A375 (cell line): ENCODE data around the gene KIF20B. TPM values are rescaled to one million over a fixed set of nuclear protein-coding genes. Genes with fewer than 3 reads are reported as not detected.

Experiments
- total RNA-seq: library from RNA; depleted of rRNA; stranded (reverse); fragments of >200 nt; shearing (Covaris generic); gene quantifications from 2 replicates; pipeline ENCODE4 v1.2.3, GENCODE V29; 2014; rRNA removed

KIF20B gene, protein sequence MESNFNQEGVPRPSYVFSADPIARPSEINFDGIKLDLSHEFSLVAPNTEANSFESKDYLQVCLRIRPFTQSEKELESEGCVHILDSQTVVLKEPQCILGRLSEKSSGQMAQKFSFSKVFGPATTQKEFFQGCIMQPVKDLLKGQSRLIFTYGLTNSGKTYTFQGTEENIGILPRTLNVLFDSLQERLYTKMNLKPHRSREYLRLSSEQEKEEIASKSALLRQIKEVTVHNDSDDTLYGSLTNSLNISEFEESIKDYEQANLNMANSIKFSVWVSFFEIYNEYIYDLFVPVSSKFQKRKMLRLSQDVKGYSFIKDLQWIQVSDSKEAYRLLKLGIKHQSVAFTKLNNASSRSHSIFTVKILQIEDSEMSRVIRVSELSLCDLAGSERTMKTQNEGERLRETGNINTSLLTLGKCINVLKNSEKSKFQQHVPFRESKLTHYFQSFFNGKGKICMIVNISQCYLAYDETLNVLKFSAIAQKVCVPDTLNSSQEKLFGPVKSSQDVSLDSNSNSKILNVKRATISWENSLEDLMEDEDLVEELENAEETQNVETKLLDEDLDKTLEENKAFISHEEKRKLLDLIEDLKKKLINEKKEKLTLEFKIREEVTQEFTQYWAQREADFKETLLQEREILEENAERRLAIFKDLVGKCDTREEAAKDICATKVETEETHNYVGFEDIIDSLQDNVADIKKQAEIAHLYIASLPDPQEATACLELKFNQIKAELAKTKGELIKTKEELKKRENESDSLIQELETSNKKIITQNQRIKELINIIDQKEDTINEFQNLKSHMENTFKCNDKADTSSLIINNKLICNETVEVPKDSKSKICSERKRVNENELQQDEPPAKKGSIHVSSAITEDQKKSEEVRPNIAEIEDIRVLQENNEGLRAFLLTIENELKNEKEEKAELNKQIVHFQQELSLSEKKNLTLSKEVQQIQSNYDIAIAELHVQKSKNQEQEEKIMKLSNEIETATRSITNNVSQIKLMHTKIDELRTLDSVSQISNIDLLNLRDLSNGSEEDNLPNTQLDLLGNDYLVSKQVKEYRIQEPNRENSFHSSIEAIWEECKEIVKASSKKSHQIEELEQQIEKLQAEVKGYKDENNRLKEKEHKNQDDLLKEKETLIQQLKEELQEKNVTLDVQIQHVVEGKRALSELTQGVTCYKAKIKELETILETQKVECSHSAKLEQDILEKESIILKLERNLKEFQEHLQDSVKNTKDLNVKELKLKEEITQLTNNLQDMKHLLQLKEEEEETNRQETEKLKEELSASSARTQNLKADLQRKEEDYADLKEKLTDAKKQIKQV (N-terminal part only)
- total RNA-seq = 22.4 and 24.6 TPM in 2 replicates

DNA sequence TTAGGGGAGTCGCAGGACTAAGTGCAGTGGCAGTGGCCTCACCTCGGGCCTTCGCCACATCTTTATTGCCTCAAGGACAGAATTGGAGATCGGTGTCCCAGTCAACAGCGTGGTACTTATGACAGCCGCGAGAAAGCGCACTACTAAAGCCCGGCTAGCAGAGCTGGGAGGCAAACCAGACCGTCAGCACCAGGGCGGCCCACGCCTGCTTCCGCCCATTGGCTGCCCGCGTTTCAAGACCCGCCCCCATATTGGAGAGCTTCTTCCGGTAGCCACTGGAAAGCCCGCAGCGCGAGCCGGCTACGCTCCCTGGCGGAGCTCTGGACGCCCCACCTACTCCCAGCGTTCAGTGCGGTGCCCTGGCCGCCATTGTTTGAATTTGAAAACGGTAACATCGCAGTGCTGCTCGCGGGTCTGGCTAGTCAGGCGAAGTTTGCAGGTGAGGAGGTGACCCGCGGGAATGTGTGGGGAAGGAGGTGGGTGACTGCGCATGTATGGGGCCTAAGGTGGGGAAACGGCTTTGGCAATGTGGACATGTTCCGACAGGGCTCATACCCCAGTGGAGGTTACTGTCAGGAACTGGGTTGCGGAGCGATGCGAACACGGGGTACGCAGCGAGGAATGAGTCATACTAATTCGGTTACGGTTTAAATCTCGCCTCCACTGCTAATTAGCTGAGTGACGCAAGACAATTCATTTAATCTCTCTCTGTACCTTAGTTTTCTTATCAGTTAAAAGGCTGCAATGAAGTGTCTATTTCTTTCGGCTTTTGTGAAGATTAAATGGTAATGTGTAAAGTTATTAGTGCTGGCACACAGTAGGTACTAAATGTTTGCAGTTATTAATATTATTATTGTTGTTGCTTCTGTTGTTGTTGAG, at the start of gene KIF20B:
Gene KIF20B (plus strand): TSS at position 349 of the 879 bp plus-strand sequence. CDS start 3,705 bp downstream, outside the sequence.

Other genes starting within 250 kb of the KIF20B start
- 0.05 TPM in 1 of 2 replicates, not detected in the other for gene SLC16A12, start 166.0 kb upstream of the KIF20B start, total RNA-seq
- gene PANK1, start 56.3 kb upstream of the KIF20B start, total RNA-seq = 1.9 and 5.6 TPM in 2 replicates